Activated CD4-positive, CD25-positive, alpha-beta regulatory T cell (primary cell): ENCODE data around the gene TARM1.

ENCODE experiments used
- DNase-seq, 4 experiments: peaks; one replicate each; lab custom pipeline; 2025; lab: John Stamatoyannopoulos, UW

TARM1 gene

GRCh38 chr19:54030895-54031586, 50.1 kb downstream of the TARM1 start:
- no peak for DNase-seq

- DNase-seq: peak in 3 of 4 experiments; percentile 13 to 34 (median 20)
Observed at GRCh38 chr19:54029930-54030490, 51.2 kb downstream of the TARM1 start.

GRCh38 chr19:54029301-54029700, 51.9 kb downstream of the TARM1 start:
- DNase-seq: no peak

GRCh38 chr19:54026656-54027055, 54.5 kb downstream of the TARM1 start:
- no peak for DNase-seq

- DNase-seq: no peak
Observed at GRCh38 chr19:54024660-54025059, 56.5 kb downstream of the TARM1 start.

GRCh38 chr19:54023191-54023590, 58.0 kb downstream of the TARM1 start:
- no peak for DNase-seq

GRCh38 chr19:54021932-54022331, 59.2 kb downstream of the TARM1 start:
- no peak for DNase-seq

GRCh38 chr19:54021363-54021762, 59.8 kb downstream of the TARM1 start:
- no peak for DNase-seq
